CD4-positive, CD25-positive, alpha-beta regulatory T cell (primary cell): ENCODE measurements around the gene TMEM150B. TPM values are rescaled to one million over a fixed set of nuclear protein-coding genes. Genes with fewer than 3 reads are reported as not detected.
"Not testable (repeated sequence)": the region's sequence is repeated elsewhere in the genome, so short reads cannot be mapped to it uniquely, and the experiment has no call there.

Source experiments
- ATAC-seq, 2 donors: fragments of 150-1000 bp; cut with Tn5 transposase; one replicate each; pipeline ENCODE4 v1.10.0; 2021; ENCODE audit warnings: low read depth in 2 of 2, moderate number of reproducible peaks in 2 of 2, moderate library complexity in 1 of 2
- DNase-seq, 3 donors: peaks; one replicate each; pipeline versions ENCODE4 v3.0.0 to v3.0.0-alpha.2; 2012 to 2022; ENCODE audit warnings: mixed read lengths in 1 of 3
- H3K27ac ChIP-seq: one replicate; pipeline ENCODE4 v1.7.0; 2013; ENCODE audit warnings: mild to moderate bottlenecking, low read length; ENCODE audit not compliant: insufficient read depth, poor library complexity, severe bottlenecking
- H3K27me3 ChIP-seq: one replicate; pipeline ENCODE4 v1.7.0; 2013; ENCODE audit warnings: low read length; ENCODE audit not compliant: control insufficient read depth, insufficient read depth
- H3K36me3 ChIP-seq: one replicate; pipeline ENCODE4 v1.7.0; 2013; ENCODE audit warnings: mild to moderate bottlenecking, low read length, moderate library complexity; ENCODE audit not compliant: control insufficient read depth, insufficient read depth
- H3K4me1 ChIP-seq: 2 replicates; pipeline ENCODE4 v1.7.0; 2013; ENCODE audit warnings: mild to moderate bottlenecking, low read length; ENCODE audit not compliant: insufficient read depth, control insufficient read depth, poor library complexity, severe bottlenecking
- H3K4me3 ChIP-seq: one replicate; pipeline ENCODE4 v1.7.0; 2013; ENCODE audit warnings: low read depth, mild to moderate bottlenecking, low read length, moderate library complexity
- H3K9me3 ChIP-seq, 2 experiments: 1 replicate in 1 of 2; 2 replicates in 1 of 2; pipeline ENCODE4 v1.7.0; 2013; ENCODE audit warnings: low read length in 2 of 2, mild to moderate bottlenecking in 1 of 2, moderate library complexity in 1 of 2; ENCODE audit not compliant: control insufficient read depth in 2 of 2
- H3K27ac Mint-ChIP-seq, 3 donors: one replicate each; pipeline ENCODE4 v1.8.0; 2020 to 2022; ENCODE audit warnings: mild to moderate bottlenecking in 3 of 3, mixed read lengths in 3 of 3, moderate library complexity in 2 of 3
- H3K27me3 Mint-ChIP-seq: one replicate; pipeline ENCODE4 v1.8.0; 2022; ENCODE audit warnings: mild to moderate bottlenecking, mixed read lengths
- H3K36me3 Mint-ChIP-seq: one replicate; pipeline ENCODE4 v1.8.0; 2020; ENCODE audit warnings: mixed read lengths
- H3K4me1 Mint-ChIP-seq, 4 donors: one replicate each; pipeline ENCODE4 v1.8.0; 2020 to 2022; ENCODE audit warnings: mixed read lengths in 4 of 4, mild to moderate bottlenecking in 1 of 4
- H3K4me3 Mint-ChIP-seq, 4 donors: one replicate each; pipeline ENCODE4 v1.8.0; 2020 to 2022; ENCODE audit warnings: mild to moderate bottlenecking in 4 of 4, mixed read lengths in 4 of 4, moderate library complexity in 3 of 4
- H3K9me3 Mint-ChIP-seq, 7 donors: one replicate each; pipeline ENCODE4 v1.8.0; 2020 to 2022; ENCODE audit warnings: mixed read lengths in 7 of 7, mild to moderate bottlenecking in 3 of 7, moderate library complexity in 2 of 7
- polyA plus RNA-seq, 4 donors: library from polyadenylated mRNA; unstranded; fragments of 300-500 nt; fragmentation: Illumina TruSeq; gene quantifications; one replicate each; pipeline ENCODE4 v1.2.3, GENCODE V29; 2021
- total RNA-seq: library from RNA; stranded (reverse); gene quantifications from one replicate; pipeline ENCODE4 v1.2.3, GENCODE V29; 2022

Gene TMEM150B
- total and polyA plus RNA-seq, 5 donors from 2014 or later: 2.1 TPM; not detected in 4

DNA sequence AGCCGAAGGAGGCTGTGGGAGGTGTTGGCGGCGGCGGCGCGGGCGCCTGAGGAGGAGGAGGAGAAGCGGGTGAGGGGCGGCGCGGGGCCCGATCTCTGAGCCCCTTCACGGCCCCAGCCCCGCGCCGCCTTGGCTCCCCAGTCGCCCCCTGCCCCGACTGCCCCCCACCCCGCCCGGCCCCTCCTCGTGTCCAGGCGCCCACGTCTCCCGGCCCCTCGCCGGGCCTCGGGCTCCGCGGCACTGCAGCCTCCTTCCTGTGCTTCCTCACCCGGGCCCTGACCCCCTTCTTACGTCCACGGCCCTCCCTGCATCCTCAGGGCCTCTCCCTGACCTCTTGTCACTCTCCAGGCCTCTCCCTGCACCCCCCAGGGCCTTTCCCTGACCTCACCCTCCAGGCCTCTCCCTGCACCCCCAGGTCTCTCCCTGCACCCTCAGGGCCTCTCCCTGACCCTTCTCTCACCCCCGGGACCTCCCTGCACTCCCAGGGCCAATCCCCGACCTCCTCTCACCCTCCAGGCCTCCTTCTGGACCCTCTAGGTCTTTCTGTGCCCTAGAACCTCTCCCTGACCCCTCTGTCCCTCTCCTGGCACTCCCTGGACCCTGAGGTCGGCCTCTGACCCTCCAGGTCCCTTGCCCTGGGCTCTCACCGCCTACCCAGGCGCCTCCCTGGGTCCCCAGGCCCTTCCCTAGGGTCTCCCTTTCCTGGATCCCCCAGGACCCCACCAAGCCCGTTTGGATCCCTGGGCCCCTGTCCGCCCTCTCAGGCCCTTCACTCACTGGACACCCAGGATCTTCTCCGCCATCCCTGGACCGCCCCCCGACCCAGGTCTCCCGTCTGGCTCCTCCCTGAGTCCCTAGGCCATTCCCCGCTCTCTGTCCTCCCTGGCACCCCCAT is 15.0 kb upstream of the TMEM150B start:
- Histone ChIP-seq H3K36me3 (no peaks in the 10 kb centered on the region), H3K27ac (peak overlapping the region; percentile 89), H3K9me3 (no peaks in the 10 kb centered on the region), H3K4me3 (peak overlapping the region; percentile 53), H3K4me1 (peaks cover 27% of the 10 kb centered on the region), H3K27me3 (no peaks in the 10 kb centered on the region)
- peaks cover 5 to 28% (median 14%) of the 10 kb centered on the region in 4 donors for H3K4me1 Mint-ChIP-seq
- DNase-seq: no peak
- H3K27me3 Mint-ChIP-seq: peaks cover 36% of the 10 kb centered on the region
- H3K9me3 Mint-ChIP-seq: peaks cover 0 to 1% (median 0%) of the 10 kb centered on the region in 7 donors
- H3K36me3 Mint-ChIP-seq: peaks cover 7% of the 10 kb centered on the region
- no peak for ATAC-seq
- peak overlapping the region; percentile 89 to 99 (median 96) for H3K4me3 Mint-ChIP-seq
- peak overlapping the region; percentile 94 to 100 (median 99) for H3K27ac Mint-ChIP-seq

DNA sequence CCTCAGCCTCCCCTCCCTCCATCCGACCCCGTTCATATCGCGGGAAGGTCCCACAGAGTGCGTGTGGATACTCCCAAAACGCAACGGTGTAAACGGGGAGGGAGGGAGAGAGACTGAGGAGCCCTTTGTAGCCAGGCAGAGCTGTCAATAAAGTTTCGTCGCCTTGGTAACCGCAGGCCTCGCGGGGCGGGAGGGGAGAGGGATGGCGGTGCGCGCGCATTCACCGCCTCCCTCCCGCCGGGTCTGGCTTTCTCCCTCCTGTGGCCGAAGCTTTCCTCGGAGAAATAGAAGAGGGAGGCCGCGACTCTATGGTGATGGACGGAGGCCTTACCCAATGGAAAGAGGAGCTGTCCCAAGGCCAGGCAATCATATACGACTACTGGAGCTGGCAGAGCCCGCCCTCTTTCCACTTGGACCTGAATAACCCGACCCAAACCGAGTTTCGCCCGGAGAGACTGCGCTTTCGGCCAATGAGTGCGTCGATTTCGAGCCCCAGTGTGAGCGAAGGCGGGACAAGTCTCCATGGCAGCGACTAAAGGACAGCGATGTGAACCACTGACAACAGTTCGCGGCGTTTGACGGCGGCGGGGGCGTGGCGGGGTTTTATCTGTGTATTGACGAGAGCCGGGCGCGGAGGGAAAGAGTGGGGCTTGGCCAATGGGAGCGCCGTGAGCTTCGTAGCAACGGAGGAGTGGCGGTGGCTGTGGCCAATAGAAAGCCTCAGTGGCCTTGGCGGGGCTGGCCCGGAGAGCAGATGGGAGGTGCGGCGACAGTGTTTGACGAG is 14.2 kb upstream of the TMEM150B start, which contains the start of gene KMT5C:
Gene KMT5C (plus strand): TSS at position 772 of the 784 bp plus-strand sequence. CDS start 2,061 bp downstream, outside the sequence.
- peak within 1 kb of the TSS; percentile 84 for H3K4me3 ChIP-seq

DNA sequence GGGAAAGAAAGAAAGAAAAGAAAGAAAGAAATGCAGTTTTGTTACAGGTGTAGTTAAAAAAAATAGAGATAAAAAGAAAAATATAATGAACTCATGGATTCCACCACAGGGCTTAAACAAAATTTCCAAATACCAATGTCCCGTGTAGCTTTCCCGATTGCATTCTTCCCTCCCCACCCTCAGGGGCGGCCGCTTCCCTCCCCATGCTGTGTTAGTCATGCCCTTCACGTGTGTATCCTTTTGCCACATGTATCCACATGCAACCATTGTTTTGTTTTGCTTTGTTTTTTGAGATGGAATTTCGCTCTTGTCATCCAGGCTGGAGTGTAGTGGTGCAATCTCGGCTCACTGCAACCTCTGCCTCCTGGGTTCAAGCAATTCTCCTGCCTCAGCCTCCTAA is 11.0 kb upstream of the TMEM150B start:
- H3K27ac ChIP-seq: no peak overlapping the region
- H3K27ac Mint-ChIP-seq: no peak overlapping the region
- H3K36me3 ChIP-seq: no peaks in the 10 kb centered on the region
- no peak overlapping the region for H3K4me3 ChIP-seq
- H3K4me1 ChIP-seq: peaks cover 23% of the 10 kb centered on the region
- H3K9me3 Mint-ChIP-seq: peaks cover 0 to 1% (median 0%) of the 10 kb centered on the region in 7 donors
- no peak overlapping the region for H3K4me3 Mint-ChIP-seq
- H3K9me3 ChIP-seq: no peaks in the 10 kb centered on the region
- ATAC-seq (no peak), DNase-seq (no peak)
- H3K36me3 Mint-ChIP-seq: no peaks in the 10 kb centered on the region
- H3K4me1 Mint-ChIP-seq: peaks cover 3 to 22% (median 11%) of the 10 kb centered on the region in 4 donors
- H3K27me3 Mint-ChIP-seq: peaks cover 43% of the 10 kb centered on the region
- H3K27me3 ChIP-seq: no peaks in the 10 kb centered on the region

More for the DNA sequence above, 14.2 kb upstream of the TMEM150B start, which contains the start of gene KMT5C:
- Histone ChIP-seq H3K4me1 (peaks cover 27% of the 10 kb centered on the region), H3K27me3 (no peaks in the 10 kb centered on the region), H3K9me3 (no peaks in the 10 kb centered on the region), H3K36me3 (no peaks in the 10 kb centered on the region), H3K27ac (peak within 1 kb of the TSS; percentile 99)
- ATAC-seq (peak; percentile 82 to 85), DNase-seq (peak; percentile 100)
- H3K36me3 Mint-ChIP-seq: peaks cover 3% of the 10 kb centered on the region
- peaks cover 0 to 1% (median 0%) of the 10 kb centered on the region in 7 donors for H3K9me3 Mint-ChIP-seq
- H3K4me3 Mint-ChIP-seq: peak within 1 kb of the TSS; percentile 89 to 99 (median 96)
- peaks cover 5 to 28% (median 14%) of the 10 kb centered on the region in 4 donors for H3K4me1 Mint-ChIP-seq
- peaks cover 31% of the 10 kb centered on the region for H3K27me3 Mint-ChIP-seq
- H3K27ac Mint-ChIP-seq: peak within 1 kb of the TSS; percentile 94 to 100 (median 99)

DNA sequence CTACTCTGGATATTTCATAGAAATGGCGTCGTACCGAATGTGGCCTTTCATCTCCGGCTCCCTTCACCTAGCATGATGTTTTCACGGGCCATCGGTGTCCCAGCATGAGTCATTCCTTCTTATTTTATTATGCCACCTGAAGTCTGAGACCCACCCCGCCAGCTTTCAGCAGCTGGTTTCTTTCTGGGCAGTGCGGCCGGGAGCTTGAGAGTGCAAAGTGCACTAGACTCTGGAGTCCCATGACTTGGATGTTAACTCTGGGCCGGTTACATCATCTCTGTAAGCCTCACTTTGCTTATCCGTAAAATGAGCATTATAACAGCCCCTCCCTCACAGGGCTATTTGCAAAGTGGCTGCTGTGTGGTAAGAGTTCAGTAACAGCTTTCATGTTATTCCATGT is 8.7 kb upstream of the TMEM150B start:
- DNase-seq (no peak), ATAC-seq (no peak)
- no peak overlapping the region for H3K4me3 ChIP-seq
- H3K27ac Mint-ChIP-seq: no peak overlapping the region
- peaks cover 3 to 6% (median 5%) of the 10 kb centered on the region in 4 donors for H3K4me1 Mint-ChIP-seq
- peaks cover 0 to 1% (median 0%) of the 10 kb centered on the region in 7 donors for H3K9me3 Mint-ChIP-seq
- H3K27me3 ChIP-seq: no peaks in the 10 kb centered on the region
- peaks cover 9% of the 10 kb centered on the region for H3K4me1 ChIP-seq
- H3K9me3 ChIP-seq: no peaks in the 10 kb centered on the region
- no peaks in the 10 kb centered on the region for H3K36me3 Mint-ChIP-seq
- no peak overlapping the region for H3K27ac ChIP-seq
- H3K27me3 Mint-ChIP-seq: peaks cover 41% of the 10 kb centered on the region
- H3K36me3 ChIP-seq: no peaks in the 10 kb centered on the region
- H3K4me3 Mint-ChIP-seq: no peak overlapping the region

DNA sequence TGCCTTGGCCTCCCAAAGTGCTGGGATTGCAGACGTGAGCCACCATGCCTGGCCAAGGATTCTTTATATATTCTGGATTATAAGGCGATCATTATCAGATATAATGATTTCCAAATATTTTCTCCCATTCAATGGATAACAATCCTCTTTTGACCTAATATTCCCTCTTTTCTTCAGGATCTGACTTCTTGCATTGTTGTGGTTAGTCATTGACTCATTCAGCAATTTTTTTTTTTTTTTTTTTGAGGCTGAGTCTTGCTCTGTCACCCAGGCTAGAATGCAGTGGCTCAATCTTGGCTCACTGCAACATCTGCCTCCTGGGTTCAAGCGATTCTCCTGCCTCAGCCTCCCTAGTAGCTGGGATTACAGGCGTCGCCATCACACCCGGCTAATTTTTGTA is 4.7 kb upstream of the TMEM150B start:
- H3K36me3 ChIP-seq, H3K27me3 ChIP-seq, H3K9me3 ChIP-seq, H3K4me1 Mint-ChIP-seq, H3K27ac ChIP-seq, H3K4me1 ChIP-seq, H3K9me3 Mint-ChIP-seq, DNase-seq, H3K27ac Mint-ChIP-seq, H3K36me3 Mint-ChIP-seq, ATAC-seq, H3K4me3 Mint-ChIP-seq, H3K4me3 ChIP-seq: not testable (repeated sequence)
- H3K27me3 Mint-ChIP-seq: peaks cover 26% of the 10 kb centered on the region

DNA sequence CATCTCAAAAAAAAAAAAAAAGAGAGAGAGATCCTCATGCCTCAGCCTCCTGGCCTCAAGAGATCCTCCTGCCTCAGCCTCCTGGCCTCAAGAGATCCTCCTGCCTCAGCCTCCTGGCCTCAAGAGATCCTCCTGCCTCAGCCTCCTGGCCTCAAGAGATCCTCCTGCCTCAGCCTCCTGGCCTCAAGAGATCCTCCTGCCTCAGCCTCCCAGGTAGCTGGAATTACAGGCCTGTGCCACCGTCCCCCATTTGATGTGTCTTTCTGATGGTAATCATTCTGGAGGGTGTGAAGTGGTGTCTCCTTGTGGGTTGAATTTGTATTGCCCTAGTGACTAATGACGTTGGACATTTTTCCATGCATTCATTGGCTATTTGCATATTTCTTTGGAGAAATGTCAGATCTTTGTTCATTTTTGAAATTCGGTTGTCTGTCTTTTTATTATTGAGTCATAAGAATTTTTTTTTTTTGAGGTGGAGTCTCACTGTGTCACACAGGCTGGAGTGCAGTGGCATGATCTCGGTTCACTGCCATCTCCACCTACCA is 3.7 kb upstream of the TMEM150B start:
- not testable (repeated sequence) for H3K9me3 ChIP-seq, ATAC-seq, H3K36me3 Mint-ChIP-seq, H3K4me1 Mint-ChIP-seq, H3K27me3 ChIP-seq, H3K27ac ChIP-seq, H3K27ac Mint-ChIP-seq, H3K4me3 Mint-ChIP-seq, H3K9me3 Mint-ChIP-seq, H3K4me1 ChIP-seq, H3K4me3 ChIP-seq, DNase-seq, H3K36me3 ChIP-seq
- H3K27me3 Mint-ChIP-seq: peaks cover 23% of the 10 kb centered on the region

DNA sequence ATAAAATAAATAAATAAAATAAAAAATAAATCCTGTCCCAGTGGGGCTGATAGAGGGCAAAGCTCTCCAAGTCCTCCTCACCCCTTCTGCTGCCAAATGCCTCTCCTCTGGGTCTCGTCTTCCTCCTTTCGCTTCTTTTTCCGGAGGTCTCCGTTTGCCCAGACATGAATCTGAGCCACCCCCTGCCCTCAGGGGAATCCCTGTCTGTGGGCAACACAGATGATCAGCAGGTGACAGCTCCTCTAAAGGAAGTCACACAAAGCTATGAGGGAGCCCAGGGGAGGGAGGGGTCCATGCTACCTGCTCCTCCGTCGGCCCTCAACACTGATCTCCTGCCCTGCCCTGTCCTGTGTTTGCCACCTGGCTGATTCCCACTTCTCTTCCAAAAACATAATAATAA is 479 bp downstream of the TMEM150B start:
- ATAC-seq (no peak), DNase-seq (no peak)
- Histone ChIP-seq H3K36me3 (no peaks in the 10 kb centered on the region), H3K9me3 (no peaks in the 10 kb centered on the region), H3K4me1 (peaks cover 4% of the 10 kb centered on the region), H3K4me3 (no peak overlapping the region), H3K27ac (no peak overlapping the region), H3K27me3 (no peaks in the 10 kb centered on the region)
- Mint-ChIP-seq H3K27me3 (peaks cover 25% of the 10 kb centered on the region), H3K4me3 (no peak overlapping the region), H3K36me3 (peaks cover 3% of the 10 kb centered on the region), H3K9me3 (no peaks in the 10 kb centered on the region), H3K27ac (no peak overlapping the region), H3K4me1 (no peaks in the 10 kb centered on the region)
